HCT116 (cell line): ENCODE measurements around the gene AVPI1. TPM values are rescaled to one million over a fixed set of nuclear protein-coding genes. Genes with fewer than 3 reads are reported as not detected.

ENCODE experiments used
- ATAC-seq: fragments of 200-7000 bp; cut with Tn5 transposase; 2 replicates; pipeline ENCODE4 v1.9.1; 2020; ENCODE audit warnings: mild to moderate bottlenecking, moderate library complexity
- BruUV-seq: library from RNA; stranded (reverse); fragments of 400-500 nt; replicated peaks from 2 replicates; lab custom pipeline; 2021; lab: Mats Ljungman, UMichigan
- CTCF ChIA-PET: fragments of 300-600 bp; sonication (Branson Sonifier 250); formaldehyde crosslinking; loops from one replicate; lab custom pipeline; 2021; ENCODE audit warnings: antibody characterized with exemption; lab: Charles Lee
- POLR2A ChIA-PET: fragments of 300-600, 350-600 bp; sonication (Branson Sonifier 250); formaldehyde crosslinking; loops from one replicate; lab custom pipeline; 2021; ENCODE audit warnings: antibody characterized with exemption; lab: Charles Lee
- RAD21 ChIA-PET, 2 experiments: fragments of 300-600 bp; sonication (Branson Sonifier 250); formaldehyde crosslinking; loops; one replicate each; lab custom pipeline; 2023; ENCODE audit warnings: low total read pairs in 2 of 2; ENCODE audit not compliant: uncharacterized antibody in 2 of 2, unreplicated experiment in 2 of 2, low non-redundant PET in 1 of 2; lab: Charles Lee
- DNase-seq: peaks from one replicate; pipeline ENCODE4 v3.0.0-alpha.2; 2010; ENCODE audit warnings: low read depth, low spot score
- H2AFZ ChIP-seq: fragments of 200-600 bp; shearing (Covaris generic), sonication (generic); 2 replicates; pipeline ENCODE4 v1.6.1; 2017; ENCODE audit warnings: low read depth, mixed run types, mixed read lengths, antibody characterized with exemption, low read length; ENCODE audit not compliant: poor library complexity, severe bottlenecking
- H3K27ac ChIP-seq: 2 replicates; pipeline ENCODE4 v1.5.1; 2012; ENCODE audit warnings: low read depth, low read length
- H3K27me3 ChIP-seq: fragments of 200-600 bp; sonication (generic); 2 replicates; pipeline ENCODE4 v1.6.1; 2016; ENCODE audit warnings: mixed run types, low read length, mixed read lengths; ENCODE audit not compliant: insufficient read depth
- H3K36me3 ChIP-seq, 2 experiments: fragments of 200-500 bp in 1 of 2; fragments of 200-600 bp in 1 of 2; sonication (Bioruptor generic) in 1 of 2; sonication (generic) in 1 of 2; 2 replicates each; pipeline versions ENCODE4 v1.5.1 to v1.6.1; 2014 to 2016; ENCODE audit warnings: low read length in 2 of 2, inconsistent platforms in 1 of 2, mixed read lengths in 1 of 2, mixed run types in 1 of 2; ENCODE audit not compliant: insufficient read depth in 2 of 2, control insufficient read depth in 1 of 2
- H3K4me1 ChIP-seq, 2 experiments: fragments of 200-600 bp in 1 of 2; sonication (generic) in 1 of 2; 2 replicates each; pipeline versions ENCODE4 v1.5.1 to v1.6.1; 2012 to 2017; ENCODE audit warnings: low read length in 2 of 2, inconsistent platforms in 1 of 2, mild to moderate bottlenecking in 1 of 2, mixed read lengths in 1 of 2, mixed run types in 1 of 2, moderate library complexity in 1 of 2; ENCODE audit not compliant: insufficient read depth in 2 of 2, control insufficient read depth in 1 of 2
- H3K4me2 ChIP-seq: fragments of 200-600 bp; sonication (generic); 2 replicates; pipeline ENCODE4 v1.6.1; 2017; ENCODE audit warnings: mixed run types, low read length, mixed read lengths
- H3K4me3 ChIP-seq, 2 experiments: fragments of 200-600 bp in 1 of 2; sonication (generic) in 1 of 2; replicated peaks in 1 of 2; 2 replicates each; pipeline ENCODE4 v1.5.1; 2011 to 2016; ENCODE audit warnings: low read length in 2 of 2, control low read depth in 1 of 2, low read depth in 1 of 2, mild to moderate bottlenecking in 1 of 2, mixed read lengths in 1 of 2, mixed run types in 1 of 2
- H3K79me2 ChIP-seq: fragments of 200-600 bp; sonication (generic); 2 replicates; pipeline ENCODE4 v1.6.1; 2017; ENCODE audit warnings: mild to moderate bottlenecking, mixed run types, low read length, moderate library complexity, mixed read lengths; ENCODE audit not compliant: insufficient read depth
- H3K9ac ChIP-seq: fragments of 200-600 bp; sonication (generic); 2 replicates; pipeline ENCODE4 v1.6.1; 2016; ENCODE audit warnings: low read length, mixed read lengths
- H3K9me2 ChIP-seq: fragments of 200-600 bp; sonication (generic), shearing (Covaris generic); 2 replicates; pipeline ENCODE4 v1.6.1; 2017; ENCODE audit warnings: mixed run types, mild to moderate bottlenecking, moderate library complexity; ENCODE audit not compliant: insufficient read depth
- H3K9me3 ChIP-seq, 2 experiments: fragments of 200-500 bp in 1 of 2; fragments of 200-600 bp in 1 of 2; sonication (Bioruptor generic) in 1 of 2; sonication (generic) in 1 of 2; 2 replicates each; pipeline ENCODE4 v1.6.1; 2014 to 2017; ENCODE audit warnings: low read length in 2 of 2, mixed read lengths in 2 of 2, inconsistent platforms in 1 of 2, low read depth in 1 of 2, mild to moderate bottlenecking in 1 of 2, mixed run types in 1 of 2, moderate library complexity in 1 of 2; ENCODE audit not compliant: control insufficient read depth in 1 of 2, insufficient read depth in 1 of 2
- H4K20me1 ChIP-seq: fragments of 200-600 bp; sonication (generic), shearing (Covaris generic); 2 replicates; pipeline ENCODE4 v1.6.1; 2017; ENCODE audit warnings: mixed run types, mild to moderate bottlenecking, moderate library complexity; ENCODE audit not compliant: insufficient read depth
- CBX3 ChIP-seq: IDR thresholded peaks from 2 replicates; pipeline ENCODE4 v1.6.1; 2012; ENCODE audit warnings: low read depth
- CEBPB ChIP-seq: IDR thresholded peaks from 2 replicates; pipeline ENCODE4 v1.6.1; 2012; ENCODE audit warnings: low read depth
- EGR1 ChIP-seq: IDR thresholded peaks from 2 replicates; pipeline ENCODE4 v1.6.1; 2012; ENCODE audit warnings: low read depth
- ELF1 ChIP-seq: IDR thresholded peaks from 2 replicates; pipeline ENCODE4 v1.6.1; 2012; ENCODE audit warnings: low read depth, borderline replicate concordance
- EZH2phosphoT487 ChIP-seq: fragments of 200-600 bp; IDR thresholded peaks from 2 replicates; pipeline ENCODE4 v1.6.1; 2018; ENCODE audit warnings: antibody characterized with exemption, borderline replicate concordance
- FOSL1 ChIP-seq: IDR thresholded peaks from 2 replicates; pipeline ENCODE4 v1.6.1; 2012; ENCODE audit warnings: low read depth
- JUND ChIP-seq: IDR thresholded peaks from 2 replicates; pipeline ENCODE4 v1.6.1; 2012
- MAX ChIP-seq: IDR thresholded peaks from 2 replicates; pipeline ENCODE4 v1.6.1; 2012
- POLR2A ChIP-seq: IDR thresholded peaks from 2 replicates; pipeline ENCODE4 v1.7.0; 2011; ENCODE audit warnings: borderline replicate concordance; ENCODE audit not compliant: insufficient read depth, insufficient read length; ENCODE audit errors: extremely low read depth
- SIN3A ChIP-seq: IDR thresholded peaks from 2 replicates; pipeline ENCODE4 v1.6.1; 2012; ENCODE audit warnings: low read depth
- SP1 ChIP-seq: IDR thresholded peaks from 2 replicates; pipeline ENCODE4 v1.6.1; 2012; ENCODE audit warnings: low read depth
- TCF7L2 ChIP-seq: IDR thresholded peaks from 2 replicates; pipeline ENCODE4 v1.7.0; 2011; ENCODE audit warnings: borderline replicate concordance, inconsistent platforms; ENCODE audit not compliant: insufficient read depth, insufficient read length; ENCODE audit errors: extremely low read depth
- YY1 ChIP-seq: IDR thresholded peaks from 2 replicates; pipeline ENCODE4 v1.6.1; 2011; ENCODE audit warnings: low read length, low read depth, moderate library complexity, mild to moderate bottlenecking; ENCODE audit not compliant: insufficient replicate concordance; ENCODE audit errors: extremely low read depth
- ZBTB33 ChIP-seq: IDR thresholded peaks from 2 replicates; pipeline ENCODE4 v1.6.1; 2011; ENCODE audit warnings: mild to moderate bottlenecking, low read length, moderate library complexity; ENCODE audit not compliant: insufficient replicate concordance; ENCODE audit errors: extremely low read depth
- ZFX ChIP-seq: fragments of 450-650 bp; IDR thresholded peaks from 2 replicates; pipeline ENCODE4 v1.6.1; 2017
- intact Hi-C: fragments of 100-400 bp; cut with micrococcal nuclease; formaldehyde crosslinking; loops from 2 replicates; pipeline ENCODE4 v1.10.0; 2022
- total RNA-seq: library from RNA; stranded (reverse); gene quantifications from one replicate; pipeline ENCODE4 v1.2.1, GENCODE V29; 2021; ENCODE audit not compliant: unreplicated experiment

Gene AVPI1
- total RNA-seq, 1 experiment from 2014 or later = 26.7 TPM

- H3K79me2 ChIP-seq = no peaks in the 10 kb centered on the region
- no peaks in the 10 kb centered on the region for H3K9me3 ChIP-seq
- no peaks in the 10 kb centered on the region for H3K9me2 ChIP-seq
- H3K27ac ChIP-seq = no peak overlapping the region
- no peak overlapping the region for H2AFZ ChIP-seq
- peaks cover 7 to 23% of the 10 kb centered on the region in 2 experiments for H3K4me1 ChIP-seq
- no peak for TF ChIP-seq EGR1
- TF ChIP-seq ZFX = no peak
- no peak for TF ChIP-seq EZH2phosphoT487
- TF ChIP-seq TCF7L2 = no peak
- no peak for TF ChIP-seq CEBPB
- no peak for TF ChIP-seq YY1
- TF ChIP-seq JUND = no peak
- no peak for TF ChIP-seq SP1
- TF ChIP-seq FOSL1 = no peak
- no peak for TF ChIP-seq POLR2A
- TF ChIP-seq CBX3 = no peak
- no peak for TF ChIP-seq ELF1
- no peak for TF ChIP-seq ZBTB33
- no peak for TF ChIP-seq SIN3A
- TF ChIP-seq MAX = no peak
- DNase-seq (no peak), ATAC-seq (no peak)
- no peaks in the 10 kb centered on the region for H3K27me3 ChIP-seq
- intact Hi-C loops = no loop called here
- ChIA-PET CTCF (interaction anchor here (1.1 kb wide), 1 partner anchor 26 kb away, joined by 3 read pairs; no protein-coding TSS in a partner anchor), RAD21 (no interaction called here), POLR2A (interaction anchor here (1.2 kb wide), 1 partner anchor 18 kb away, joined by 3 read pairs; the partner anchor contains the start of gene AVPI1)
- no peak overlapping the region for H3K9ac ChIP-seq
- H4K20me1 ChIP-seq = no peaks in the 10 kb centered on the region
- no peaks in the 10 kb centered on the region for H3K36me3 ChIP-seq
- no TSS peak for BruUV-seq
- no peak overlapping the region for H3K4me3 ChIP-seq
- no peak overlapping the region for H3K4me2 ChIP-seq
Measured at GRCh38 chr10:97705006-97705670, 18.1 kb upstream of the AVPI1 start.
